Activated CD4-positive, alpha-beta memory T cell treated with anti-CD3 and anti-CD28 coated beads for 36 hours (primary cell): Measurements from ENCODE around the gene PDE1A. TPM values are rescaled to one million over a fixed set of nuclear protein-coding genes. Genes with fewer than 3 reads are reported as not detected.
A peak's percentile ranks its signal among the peaks of the same experiment; 100 is the strongest.

ENCODE experiments used
- CTCF ChIA-PET: fragments of 350-600 bp; sonication (Branson Sonifier 250); formaldehyde crosslinking; loops from one replicate; lab custom pipeline; 2021; ENCODE audit warnings: antibody characterized with exemption, inconsistent platforms; lab: Charles Lee
- POLR2A ChIA-PET: fragments of 350-600 bp; sonication (Branson Sonifier 250); formaldehyde crosslinking; loops from one replicate; lab custom pipeline; 2021; ENCODE audit warnings: antibody characterized with exemption; lab: Charles Lee
- DNase-seq: peaks from one replicate; pipeline ENCODE4 v3.0.0-alpha.2; 2020
- H3K27ac Mint-ChIP-seq: one replicate; pipeline ENCODE4 v1.8.0; 2021; ENCODE audit warnings: mixed read lengths
- H3K27me3 Mint-ChIP-seq: one replicate; pipeline ENCODE4 v1.8.0; 2021; ENCODE audit warnings: mixed read lengths
- H3K36me3 Mint-ChIP-seq: one replicate; pipeline ENCODE4 v1.8.0; 2021; ENCODE audit warnings: mixed read lengths
- H3K4me1 Mint-ChIP-seq: one replicate; pipeline ENCODE4 v1.8.0; 2021; ENCODE audit warnings: low read depth, mixed read lengths
- H3K4me3 Mint-ChIP-seq: one replicate; pipeline ENCODE4 v1.8.0; 2021; ENCODE audit warnings: mild to moderate bottlenecking, mixed read lengths
- H3K9me3 Mint-ChIP-seq: one replicate; pipeline ENCODE4 v1.8.0; 2021; ENCODE audit warnings: mixed read lengths
- intact Hi-C: fragments of 100-400 bp; cut with micrococcal nuclease; formaldehyde crosslinking; loops from one replicate; pipeline ENCODE4 v1.15.1; 2023
- total RNA-seq, 2 experiments: library from RNA; stranded (reverse); gene quantifications; one replicate each; pipeline ENCODE4 v1.2.3, GENCODE V29; 2021

Gene PDE1A
- total RNA-seq, 2 experiments from 2014 or later = not detected

DNA sequence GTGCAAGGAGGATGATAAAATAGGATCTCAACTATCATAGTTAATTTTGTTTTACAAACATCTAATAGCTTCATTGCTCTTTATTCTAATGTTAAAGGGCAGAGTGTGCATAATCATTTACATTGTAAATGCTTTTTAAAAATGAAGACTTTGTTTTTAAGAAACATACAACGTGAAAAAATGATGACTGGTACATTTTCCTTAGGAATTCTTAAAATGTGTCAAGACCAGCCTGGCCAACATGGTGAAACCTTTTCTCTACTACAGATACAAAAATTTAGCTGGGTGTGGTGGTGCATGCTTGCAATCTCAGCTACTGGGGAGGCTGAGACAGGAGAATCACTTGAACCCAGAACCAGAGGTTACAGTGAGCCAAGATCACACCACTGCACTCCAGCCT, 179.0 kb downstream of the PDE1A start:
- Mint-ChIP-seq H3K9me3 (no peaks in the 10 kb centered on the region), H3K27me3 (no peaks in the 10 kb centered on the region), H3K4me1 (no peaks in the 10 kb centered on the region), H3K4me3 (no peak overlapping the region), H3K36me3 (no peaks in the 10 kb centered on the region), H3K27ac (no peak overlapping the region)
- ChIA-PET CTCF (no interaction called here), POLR2A (no interaction called here)
- no peak for DNase-seq
- intact Hi-C loops = no loop called here

GRCh38 chr2:182245963-182246362, 180.9 kb downstream of the PDE1A start:
- H3K9me3 Mint-ChIP-seq = no peaks in the 10 kb centered on the region
- intact Hi-C loops = no loop called here
- H3K4me1 Mint-ChIP-seq = no peaks in the 10 kb centered on the region
- POLR2A ChIA-PET = no interaction called here
- H3K36me3 Mint-ChIP-seq = no peaks in the 10 kb centered on the region
- DNase-seq = no peak
- H3K27ac Mint-ChIP-seq = no peak overlapping the region
- H3K4me3 Mint-ChIP-seq = no peak overlapping the region
- CTCF ChIA-PET = no interaction called here
- H3K27me3 Mint-ChIP-seq = no peaks in the 10 kb centered on the region

GRCh38 chr2:182242609-182243008, 184.2 kb downstream of the PDE1A start:
- Mint-ChIP-seq H3K4me3 (no peak overlapping the region), H3K4me1 (no peaks in the 10 kb centered on the region), H3K36me3 (no peaks in the 10 kb centered on the region), H3K9me3 (no peaks in the 10 kb centered on the region), H3K27ac (no peak overlapping the region), H3K27me3 (no peaks in the 10 kb centered on the region)
- intact Hi-C loops = no loop called here
- DNase-seq = no peak
- ChIA-PET CTCF (no interaction called here), POLR2A (no interaction called here)

GRCh38 chr2:182241936-182242335, 184.9 kb downstream of the PDE1A start:
- no peak for DNase-seq
- Mint-ChIP-seq H3K27ac (no peak overlapping the region), H3K4me1 (no peaks in the 10 kb centered on the region), H3K27me3 (no peaks in the 10 kb centered on the region), H3K36me3 (no peaks in the 10 kb centered on the region), H3K9me3 (no peaks in the 10 kb centered on the region), H3K4me3 (no peak overlapping the region)
- CTCF ChIA-PET = no interaction called here
- intact Hi-C loops = loop anchor here (2.0 kb wide), 1 partner anchor 739 kb away; no protein-coding TSS in a partner anchor
- POLR2A ChIA-PET = no interaction called here

- CTCF ChIA-PET = interaction anchor here (0.6 to 1.9 kb wide), 5 partner anchors 17 to 1400 kb away, joined by 3 to 10 read pairs (median 4); no protein-coding TSS in a partner anchor
- POLR2A ChIA-PET = no interaction called here
- Mint-ChIP-seq H3K4me1 (no peaks in the 10 kb centered on the region), H3K27me3 (no peaks in the 10 kb centered on the region), H3K9me3 (no peaks in the 10 kb centered on the region), H3K4me3 (no peak overlapping the region), H3K36me3 (no peaks in the 10 kb centered on the region), H3K27ac (no peak overlapping the region)
- peak; percentile 28 for DNase-seq
- intact Hi-C loops = loop anchor here (1.0 to 2.0 kb wide), 2 partner anchors 409 to 740 kb away; no protein-coding TSS in a partner anchor
Measured at GRCh38 chr2:182240862-182241371, 185.9 kb downstream of the PDE1A start.

GRCh38 chr2:182230561-182230960, 196.3 kb downstream of the PDE1A start:
- H3K36me3 Mint-ChIP-seq = no peaks in the 10 kb centered on the region
- H3K27me3 Mint-ChIP-seq = no peaks in the 10 kb centered on the region
- H3K9me3 Mint-ChIP-seq = no peaks in the 10 kb centered on the region
- no peaks in the 10 kb centered on the region for H3K4me1 Mint-ChIP-seq
- H3K27ac Mint-ChIP-seq = no peak overlapping the region
- POLR2A ChIA-PET = no interaction called here
- intact Hi-C loops = no loop called here
- no peak overlapping the region for H3K4me3 Mint-ChIP-seq
- CTCF ChIA-PET = no interaction called here
- DNase-seq = no peak

- POLR2A ChIA-PET = no interaction called here
- CTCF ChIA-PET = interaction anchor here (0.7 kb wide), 1 partner anchor 1965 kb away, joined by 3 read pairs; no protein-coding TSS in a partner anchor
- intact Hi-C loops = no loop called here
- no peak for DNase-seq
- Mint-ChIP-seq H3K27me3 (no peaks in the 10 kb centered on the region), H3K4me3 (no peak overlapping the region), H3K36me3 (no peaks in the 10 kb centered on the region), H3K4me1 (no peaks in the 10 kb centered on the region), H3K27ac (no peak overlapping the region), H3K9me3 (no peaks in the 10 kb centered on the region)
Measured at GRCh38 chr2:182229297-182229696, 197.5 kb downstream of the PDE1A start.

DNA sequence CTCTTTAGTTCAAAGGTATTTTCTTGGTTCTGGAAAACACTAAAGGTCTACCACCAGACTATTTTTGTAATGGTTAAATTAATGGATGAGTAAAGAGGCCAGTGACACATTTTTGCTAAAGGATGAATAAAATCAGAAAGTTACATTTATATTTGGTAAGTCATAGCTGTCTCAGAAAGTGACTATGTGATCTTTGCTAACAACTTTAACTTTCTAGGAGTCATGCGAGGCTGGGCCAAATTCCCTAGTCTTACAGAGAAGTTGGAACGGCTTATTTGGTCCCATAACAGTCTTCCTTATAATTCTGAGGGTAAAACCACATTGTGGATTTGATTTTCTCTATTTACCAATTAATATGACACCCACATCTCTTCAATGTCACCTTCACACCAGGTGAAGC, 198.1 kb downstream of the PDE1A start:
- H3K9me3 Mint-ChIP-seq = no peaks in the 10 kb centered on the region
- POLR2A ChIA-PET = no interaction called here
- H3K4me1 Mint-ChIP-seq = no peaks in the 10 kb centered on the region
- H3K27ac Mint-ChIP-seq = no peak overlapping the region
- DNase-seq = no peak
- H3K36me3 Mint-ChIP-seq = no peaks in the 10 kb centered on the region
- intact Hi-C loops = no loop called here
- H3K27me3 Mint-ChIP-seq = no peaks in the 10 kb centered on the region
- no peak overlapping the region for H3K4me3 Mint-ChIP-seq
- CTCF ChIA-PET = no interaction called here

- no peak for DNase-seq
- ChIA-PET CTCF (no interaction called here), POLR2A (no interaction called here)
- intact Hi-C loops = no loop called here
- no peak overlapping the region for H3K27ac Mint-ChIP-seq
- no peaks in the 10 kb centered on the region for H3K36me3 Mint-ChIP-seq
- no peaks in the 10 kb centered on the region for H3K27me3 Mint-ChIP-seq
- H3K4me3 Mint-ChIP-seq = no peak overlapping the region
- H3K4me1 Mint-ChIP-seq = no peaks in the 10 kb centered on the region
- no peaks in the 10 kb centered on the region for H3K9me3 Mint-ChIP-seq
Measured at GRCh38 chr2:182228073-182228473, 198.8 kb downstream of the PDE1A start.

DNA sequence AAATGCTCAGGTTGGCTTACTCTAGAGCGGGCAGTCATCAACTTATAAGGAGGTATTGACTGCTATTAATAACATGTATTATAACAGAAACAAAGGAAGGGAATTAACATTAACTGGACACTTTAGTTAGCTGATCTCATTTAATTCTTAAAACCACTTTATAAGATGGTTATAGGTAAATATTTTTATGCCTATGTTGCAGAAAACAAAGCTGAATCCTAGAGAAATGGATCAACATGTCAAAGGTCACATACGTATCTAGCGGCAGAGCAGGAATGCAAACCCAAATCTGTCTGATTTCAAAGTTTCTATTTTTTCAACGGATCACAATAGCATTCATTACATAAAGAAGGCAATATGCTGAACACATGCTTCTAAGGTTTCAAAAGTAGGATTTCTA, 200.0 kb downstream of the PDE1A start:
- intact Hi-C loops = no loop called here
- no peak overlapping the region for H3K4me3 Mint-ChIP-seq
- H3K27me3 Mint-ChIP-seq = no peaks in the 10 kb centered on the region
- POLR2A ChIA-PET = no interaction called here
- CTCF ChIA-PET = no interaction called here
- H3K36me3 Mint-ChIP-seq = no peaks in the 10 kb centered on the region
- H3K27ac Mint-ChIP-seq = no peak overlapping the region
- no peak for DNase-seq
- H3K9me3 Mint-ChIP-seq = no peaks in the 10 kb centered on the region
- H3K4me1 Mint-ChIP-seq = no peaks in the 10 kb centered on the region

DNA sequence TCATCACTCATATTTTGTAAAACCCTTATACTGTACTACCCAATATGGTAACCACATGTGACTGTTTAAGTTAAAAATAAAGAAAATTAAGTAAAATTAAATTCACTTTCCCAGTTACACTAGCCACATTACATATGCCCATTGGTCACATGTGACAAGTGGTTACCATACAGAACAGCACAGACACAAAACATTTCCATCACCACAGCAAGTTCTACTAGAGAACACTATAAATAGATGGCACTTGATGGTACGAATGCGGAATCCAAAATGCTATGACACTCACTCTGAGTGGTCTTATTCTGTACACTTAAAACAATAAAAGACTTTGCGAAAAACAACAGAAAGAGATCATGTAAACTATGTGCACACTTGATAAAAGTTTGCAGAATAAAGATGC, 202.2 kb downstream of the PDE1A start:
- intact Hi-C loops = no loop called here
- no peak for DNase-seq
- Mint-ChIP-seq H3K27ac (no peak overlapping the region), H3K9me3 (no peaks in the 10 kb centered on the region), H3K27me3 (no peaks in the 10 kb centered on the region), H3K36me3 (no peaks in the 10 kb centered on the region), H3K4me3 (no peak overlapping the region), H3K4me1 (no peaks in the 10 kb centered on the region)
- ChIA-PET CTCF (no interaction called here), POLR2A (no interaction called here)

- Mint-ChIP-seq H3K36me3 (no peaks in the 10 kb centered on the region), H3K4me3 (no peak overlapping the region), H3K9me3 (no peaks in the 10 kb centered on the region), H3K4me1 (no peaks in the 10 kb centered on the region), H3K27me3 (no peaks in the 10 kb centered on the region), H3K27ac (no peak overlapping the region)
- no peak for DNase-seq
- ChIA-PET CTCF (interaction anchor here (0.6 kb wide), 1 partner anchor 108 kb away, joined by 3 read pairs; no protein-coding TSS in a partner anchor), POLR2A (no interaction called here)
- intact Hi-C loops = no loop called here
Measured at GRCh38 chr2:182220998-182221397, 205.8 kb downstream of the PDE1A start.

DNA sequence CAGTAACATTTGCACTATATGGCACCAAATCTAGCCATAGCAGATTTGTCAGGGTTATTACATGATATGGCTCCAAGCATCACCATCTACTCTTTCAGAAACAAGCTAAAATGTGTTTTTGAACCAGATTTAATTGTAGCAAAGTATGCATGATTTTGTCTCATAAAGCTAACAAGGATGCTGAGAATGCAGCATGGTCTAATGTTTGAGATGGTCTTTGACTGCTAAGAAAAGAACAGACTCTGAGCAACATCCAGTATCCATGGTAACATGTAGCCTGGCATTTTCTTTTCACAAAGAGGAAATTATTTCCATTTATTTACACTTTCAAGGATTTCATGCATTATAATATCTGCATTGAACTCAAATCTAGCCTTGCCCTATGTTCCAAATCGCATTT, 206.5 kb downstream of the PDE1A start:
- Mint-ChIP-seq H3K27me3 (no peaks in the 10 kb centered on the region), H3K4me1 (no peaks in the 10 kb centered on the region), H3K9me3 (no peaks in the 10 kb centered on the region), H3K36me3 (no peaks in the 10 kb centered on the region), H3K27ac (no peak overlapping the region), H3K4me3 (no peak overlapping the region)
- intact Hi-C loops = no loop called here
- ChIA-PET POLR2A (no interaction called here), CTCF (interaction anchor here (0.6 kb wide), 1 partner anchor 107 kb away, joined by 3 read pairs; no protein-coding TSS in a partner anchor)
- no peak for DNase-seq
